GM21526 (cell line): ENCODE results near the gene TBRG1.
"Not testable (repeated sequence)": the region's sequence is repeated elsewhere in the genome, so short reads cannot be mapped to it uniquely, and the experiment has no call there.

ENCODE experiments used
- ATAC-seq: cut with Tn5 transposase; IDR thresholded peaks from one replicate; pipeline ENCODE4 v1.9.1; 2021; ENCODE audit warnings: moderate library complexity; ENCODE audit not compliant: unreplicated experiment, low FRiP score

The TBRG1 gene

GRCh38 chr11:124622531-124623451 is at the start of gene TBRG1:
TSS of gene TBRG1 (plus strand) at chr11:124622864. CDS start at chr11:124623084, 220 bp downstream.
- ATAC-seq = peak; percentile 99

GRCh38 chr11:124577716-124578427 is 44.8 kb upstream of the TBRG1 start:
- ATAC-seq = no peak

GRCh38 chr11:124578761-124579160 is 43.9 kb upstream of the TBRG1 start:
- ATAC-seq = no peak

- no peak for ATAC-seq
Measured at GRCh38 chr11:124581817-124582216, 40.8 kb upstream of the TBRG1 start.

GRCh38 chr11:124582565-124582964 is 40.1 kb upstream of the TBRG1 start:
- no peak for ATAC-seq

- ATAC-seq = no peak
Measured at GRCh38 chr11:124583781-124584180, 38.9 kb upstream of the TBRG1 start.

GRCh38 chr11:124584681-124585372 is 37.8 kb upstream of the TBRG1 start:
- no peak for ATAC-seq

- ATAC-seq = peak; percentile 82
Measured at GRCh38 chr11:124586238-124586860, 36.3 kb upstream of the TBRG1 start.

- no peak for ATAC-seq
Measured at GRCh38 chr11:124591430-124591829, 31.2 kb upstream of the TBRG1 start.

- ATAC-seq = no peak
Measured at GRCh38 chr11:124592627-124593026, 30.0 kb upstream of the TBRG1 start.

GRCh38 chr11:124595302-124595701 is 27.4 kb upstream of the TBRG1 start:
- no peak for ATAC-seq

GRCh38 chr11:124597626-124598025 is 25.0 kb upstream of the TBRG1 start:
- no peak for ATAC-seq

- no peak for ATAC-seq
Measured at GRCh38 chr11:124600621-124601320, 21.9 kb upstream of the TBRG1 start.

- ATAC-seq = no peak
Measured at GRCh38 chr11:124602193-124602592, 20.5 kb upstream of the TBRG1 start.

GRCh38 chr11:124602723-124603122 is 19.9 kb upstream of the TBRG1 start:
- not testable (repeated sequence) for ATAC-seq

GRCh38 chr11:124605719-124606118 is 16.9 kb upstream of the TBRG1 start:
- no peak for ATAC-seq

- ATAC-seq = no peak
Measured at GRCh38 chr11:124608147-124608546, 14.5 kb upstream of the TBRG1 start.

GRCh38 chr11:124610295-124610694 is 12.4 kb upstream of the TBRG1 start:
- no peak for ATAC-seq

GRCh38 chr11:124611064-124611463 is 11.6 kb upstream of the TBRG1 start, which contains the start of gene PANX3:
TSS of gene PANX3 (plus strand) at chr11:124611428. CDS start at chr11:124611557, 129 bp downstream.
- ATAC-seq = no peak

GRCh38 chr11:124612045-124612444 is 10.6 kb upstream of the TBRG1 start:
- peak; percentile 70 for ATAC-seq
